Lower lobe of right lung (tissue), 2 donors: Measurements from ENCODE around the gene CDKN2B. TPM values are rescaled to one million over a fixed set of nuclear protein-coding genes. Genes with fewer than 3 reads are reported as not detected.

Experiments
- ATAC-seq, 2 donors: fragments of 200-7000 bp; cut with Tn5 transposase; one replicate each; pipeline ENCODE4 v1.9.1; 2020 to 2022; ENCODE audit warnings: mild to moderate bottlenecking in 2 of 2, moderate library complexity in 2 of 2
- DNase-seq: peaks from one replicate; pipeline ENCODE4 v3.0.0-alpha.2; 2020
- H3K27ac ChIP-seq: fragments of 200-600 bp; one replicate; pipeline ENCODE4 v1.8.0; 2022
- H3K27me3 ChIP-seq: fragments of 200-600 bp; one replicate; pipeline ENCODE4 v1.8.0; 2022; ENCODE audit warnings: low read depth
- H3K36me3 ChIP-seq: fragments of 200-600 bp; one replicate; pipeline ENCODE4 v1.8.0; 2022; ENCODE audit warnings: mild to moderate bottlenecking
- H3K4me1 ChIP-seq: fragments of 200-600 bp; one replicate; pipeline ENCODE4 v1.8.0; 2022
- H3K4me3 ChIP-seq: fragments of 200-600 bp; one replicate; pipeline ENCODE4 v1.8.0; 2022; ENCODE audit warnings: mild to moderate bottlenecking
- H3K9me3 ChIP-seq: fragments of 200-600 bp; one replicate; pipeline ENCODE4 v1.8.0; 2022
- intact Hi-C: fragments of 100-400 bp; cut with DNase I; formaldehyde crosslinking; loops from one replicate; pipeline ENCODE4 v1.11.0; 2022
- total RNA-seq: library from RNA; stranded (reverse); fragmentation: NEBNext Ultra II Directional; extraction: Animal tissue kit (Norgen Biotek cat#: 25700); gene quantifications from one replicate; pipeline ENCODE4 v1.2.1, GENCODE V29; 2021
- TF ChIP-seq, protein P1 (sequence below): fragments of 200-600 bp; IDR thresholded peaks from one replicate; pipeline ENCODE4 v1.8.0; 2022; ENCODE audit warnings: antibody characterized with exemption, mild to moderate bottlenecking
- donor health status: DM: no; HTN: yes; CAD: no; lungs with severe emphysema.

The CDKN2B gene
- total RNA-seq, 1 donor from 2014 or later, result 17.9 TPM

- peaks cover 98% of the 10 kb centered on the region for H3K27me3 ChIP-seq
- intact Hi-C loops, result no loop called here
- DNase-seq (no peak), ATAC-seq (no peak)
- H3K36me3 ChIP-seq, result no peaks in the 10 kb centered on the region
- no peak overlapping the region for H3K27ac ChIP-seq
- no peak overlapping the region for H3K4me3 ChIP-seq
- TF ChIP-seq, protein P1, sequence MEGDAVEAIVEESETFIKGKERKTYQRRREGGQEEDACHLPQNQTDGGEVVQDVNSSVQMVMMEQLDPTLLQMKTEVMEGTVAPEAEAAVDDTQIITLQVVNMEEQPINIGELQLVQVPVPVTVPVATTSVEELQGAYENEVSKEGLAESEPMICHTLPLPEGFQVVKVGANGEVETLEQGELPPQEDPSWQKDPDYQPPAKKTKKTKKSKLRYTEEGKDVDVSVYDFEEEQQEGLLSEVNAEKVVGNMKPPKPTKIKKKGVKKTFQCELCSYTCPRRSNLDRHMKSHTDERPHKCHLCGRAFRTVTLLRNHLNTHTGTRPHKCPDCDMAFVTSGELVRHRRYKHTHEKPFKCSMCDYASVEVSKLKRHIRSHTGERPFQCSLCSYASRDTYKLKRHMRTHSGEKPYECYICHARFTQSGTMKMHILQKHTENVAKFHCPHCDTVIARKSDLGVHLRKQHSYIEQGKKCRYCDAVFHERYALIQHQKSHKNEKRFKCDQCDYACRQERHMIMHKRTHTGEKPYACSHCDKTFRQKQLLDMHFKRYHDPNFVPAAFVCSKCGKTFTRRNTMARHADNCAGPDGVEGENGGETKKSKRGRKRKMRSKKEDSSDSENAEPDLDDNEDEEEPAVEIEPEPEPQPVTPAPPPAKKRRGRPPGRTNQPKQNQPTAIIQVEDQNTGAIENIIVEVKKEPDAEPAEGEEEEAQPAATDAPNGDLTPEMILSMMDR, result no peak
- no peaks in the 10 kb centered on the region for H3K9me3 ChIP-seq
- peaks cover 32% of the 10 kb centered on the region for H3K4me1 ChIP-seq
These were observed 38.1 kb downstream of the CDKN2B start for GRCh38 chr9:21970800-21971640.

GRCh38 chr9:21969951-21970799 is 38.9 kb downstream of the CDKN2B start:
- Histone ChIP-seq H3K9me3 (no peaks in the 10 kb centered on the region), H3K4me1 (peaks cover 36% of the 10 kb centered on the region), H3K4me3 (no peak overlapping the region), H3K27ac (no peak overlapping the region), H3K27me3 (peaks cover 98% of the 10 kb centered on the region), H3K36me3 (no peaks in the 10 kb centered on the region)
- intact Hi-C loops, result no loop called here
- TF ChIP-seq, protein P1, result no peak
- DNase-seq (no peak), ATAC-seq (no peak)

DNA sequence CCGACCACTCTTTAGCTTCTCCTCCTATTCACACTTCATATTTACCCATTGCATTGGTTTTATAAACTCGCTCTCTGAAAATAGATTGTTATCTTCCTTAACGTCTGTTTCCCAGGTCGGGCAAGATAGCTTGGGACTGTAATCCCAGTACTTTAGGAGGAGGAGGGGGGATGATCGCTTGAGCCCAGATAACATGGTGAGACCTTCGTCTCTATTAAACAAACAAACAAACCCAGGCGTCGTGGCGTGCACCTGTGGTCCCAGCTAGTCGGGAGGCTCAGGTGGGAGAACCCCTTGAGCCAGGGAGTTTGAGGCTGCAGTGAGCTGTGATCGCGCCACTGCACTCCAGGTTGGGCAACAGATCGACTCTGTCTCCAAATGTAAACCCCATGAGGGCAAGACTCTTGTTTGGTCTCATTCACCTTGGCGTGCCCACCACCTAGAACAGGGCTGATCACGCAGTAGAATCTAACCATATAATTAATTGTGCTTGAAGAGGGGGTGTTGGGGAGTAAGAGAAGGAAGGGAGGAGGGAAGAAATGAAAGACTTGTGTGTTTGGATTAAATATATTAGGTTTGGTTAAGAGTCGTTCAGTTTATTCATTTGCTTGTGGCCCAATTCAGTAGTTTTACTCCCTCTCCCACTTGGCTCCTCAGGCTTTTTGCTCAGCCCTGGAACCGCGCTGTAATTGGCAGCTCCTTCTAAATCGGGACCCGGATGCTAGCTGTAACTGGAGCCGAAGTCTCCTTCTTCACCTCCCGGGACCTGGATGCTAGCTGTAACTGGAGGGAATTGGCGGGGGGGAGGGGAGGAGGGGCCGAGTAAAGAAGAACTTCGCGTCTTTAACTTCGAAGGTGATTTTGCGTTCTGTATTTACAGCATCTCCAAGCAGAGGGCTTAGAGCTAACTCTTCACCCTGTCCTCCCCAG is 39.8 kb downstream of the CDKN2B start:
- H3K4me3 ChIP-seq, result no peak overlapping the region
- H3K4me1 ChIP-seq, result peaks cover 33% of the 10 kb centered on the region
- TF ChIP-seq, protein P1, result no peak
- peaks cover 98% of the 10 kb centered on the region for H3K27me3 ChIP-seq
- intact Hi-C loops, result no loop called here
- DNase-seq, result no peak
- H3K36me3 ChIP-seq, result no peaks in the 10 kb centered on the region
- ATAC-seq, result no peak
- no peak overlapping the region for H3K27ac ChIP-seq
- no peaks in the 10 kb centered on the region for H3K9me3 ChIP-seq

- no peak overlapping the region for H3K27ac ChIP-seq
- H3K36me3 ChIP-seq, result no peaks in the 10 kb centered on the region
- H3K4me1 ChIP-seq, result peaks cover 27% of the 10 kb centered on the region
- H3K9me3 ChIP-seq, result no peaks in the 10 kb centered on the region
- intact Hi-C loops, result no loop called here
- H3K4me3 ChIP-seq, result no peak overlapping the region
- DNase-seq (no peak), ATAC-seq (no peak)
- TF ChIP-seq, protein P1, result no peak
- H3K27me3 ChIP-seq, result peaks cover 98% of the 10 kb centered on the region
These were observed 40.6 kb downstream of the CDKN2B start for GRCh38 chr9:21968331-21969010.
